SK-N-SH (cell line): ENCODE results near the gene YEATS4. TPM values are rescaled to one million over a fixed set of nuclear protein-coding genes. Genes with fewer than 3 reads are reported as not detected.

Experiments used
- CTCF ChIA-PET: fragments of 300-600, 350-600 bp; formaldehyde crosslinking; extraction: SDS; loops from one replicate; lab custom pipeline; 2021; lab: Yijun Ruan, JAX
- POLR2A ChIA-PET: fragments of 350-600 bp; sonication (Branson Sonifier 250); formaldehyde crosslinking; extraction: SDS; loops from one replicate; lab custom pipeline; 2020; ENCODE audit warnings: antibody characterized with exemption, inconsistent platforms; lab: Yijun Ruan, JAX
- DNase-seq: peaks from one replicate; pipeline ENCODE4 v3.0.0; 2012
- H2AFZ ChIP-seq: fragments of 200-600 bp; sonication (generic); 2 replicates; pipeline ENCODE4 v1.8.1; 2016; ENCODE audit warnings: antibody characterized with exemption, mild to moderate bottlenecking, low read depth
- H3F3A ChIP-seq: fragments of 200-600 bp; sonication (generic); replicated peaks from 2 replicates; pipeline ENCODE3; 2016; ENCODE audit warnings: antibody characterized with exemption, mild to moderate bottlenecking; ENCODE audit not compliant: insufficient read depth
- H3K27ac ChIP-seq, 2 experiments: fragments of 200-500 bp in 1 of 2; fragments of 200-600 bp in 1 of 2; sonication (Bioruptor generic) in 1 of 2; sonication (generic), shearing (Covaris generic) in 1 of 2; 2 replicates each; pipeline versions ENCODE4 v1.5.1 to v1.6.1; 2014 to 2016; ENCODE audit warnings: low read depth in 2 of 2, inconsistent platforms in 1 of 2, low read length in 1 of 2, mild to moderate bottlenecking in 1 of 2, mixed read lengths in 1 of 2
- H3K27me3 ChIP-seq: fragments of 200-600 bp; sonication (generic), shearing (Covaris generic); 2 replicates; pipeline ENCODE4 v1.6.1; 2016; ENCODE audit warnings: mixed run types; ENCODE audit not compliant: insufficient read depth
- H3K36me3 ChIP-seq, 2 experiments: fragments of 200-500 bp in 1 of 2; fragments of 200-600 bp in 1 of 2; sonication (Bioruptor generic) in 1 of 2; sonication (generic) in 1 of 2; replicated peaks in 1 of 2; 2 replicates each; pipeline versions ENCODE3 to v1.5.1; 2014 to 2016; ENCODE audit warnings: low read length in 1 of 2, mild to moderate bottlenecking in 1 of 2; ENCODE audit not compliant: insufficient read depth in 2 of 2, control insufficient read depth in 1 of 2
- H3K4me1 ChIP-seq, 2 experiments: fragments of 200-500 bp in 1 of 2; fragments of 200-600 bp in 1 of 2; sonication (Bioruptor generic) in 1 of 2; sonication (generic), shearing (Covaris generic) in 1 of 2; 2 replicates each; pipeline versions ENCODE4 v1.5.1 to v1.6.1; 2014 to 2016; ENCODE audit warnings: low read depth in 1 of 2, low read length in 1 of 2, mixed run types in 1 of 2; ENCODE audit not compliant: insufficient read depth in 2 of 2, control insufficient read depth in 1 of 2
- H3K4me2 ChIP-seq: fragments of 200-600 bp; sonication (generic), shearing (Covaris generic); 2 replicates; pipeline ENCODE4 v1.6.1; 2017; ENCODE audit warnings: mixed run types
- H3K4me3 ChIP-seq, 2 experiments: fragments of 200-500 bp in 1 of 2; fragments of 200-600 bp in 1 of 2; sonication (Bioruptor generic) in 1 of 2; sonication (generic), shearing (Covaris generic) in 1 of 2; 2 replicates each; pipeline versions ENCODE4 v1.5.1 to v1.8.1; 2014 to 2016; ENCODE audit warnings: low read depth in 2 of 2, inconsistent platforms in 1 of 2, low read length in 1 of 2, mild to moderate bottlenecking in 1 of 2, mixed read lengths in 1 of 2, moderate library complexity in 1 of 2
- H3K79me2 ChIP-seq: fragments of 200-600 bp; sonication (generic); 2 replicates; pipeline ENCODE4 v1.8.1; 2017; ENCODE audit warnings: mild to moderate bottlenecking; ENCODE audit not compliant: insufficient read depth
- H3K9ac ChIP-seq: fragments of 200-600 bp; sonication (generic); 2 replicates; pipeline ENCODE4 v1.6.1; 2017; ENCODE audit warnings: mixed run types
- H3K9me2 ChIP-seq: fragments of 200-600 bp; sonication (generic); 2 replicates; pipeline ENCODE4 v1.6.1; 2017; ENCODE audit warnings: mixed run types
- H3K9me3 ChIP-seq: fragments of 200-600 bp; sonication (generic); 2 replicates; pipeline ENCODE4 v1.6.1; 2017; ENCODE audit warnings: mixed run types, mild to moderate bottlenecking, moderate library complexity
- H4K20me1 ChIP-seq: fragments of 200-600 bp; sonication (generic); 2 replicates; pipeline ENCODE4 v1.6.1; 2017; ENCODE audit warnings: mild to moderate bottlenecking, mixed run types; ENCODE audit not compliant: insufficient read depth
- CHD2 ChIP-seq: fragments of 150-350 bp; IDR thresholded peaks from 2 replicates; pipeline ENCODE4 v1.6.1; 2018; ENCODE audit warnings: low read length; ENCODE audit not compliant: partially characterized antibody
- FOSL2 ChIP-seq: IDR thresholded peaks from 2 replicates; pipeline ENCODE4 v1.4.0; 2012; ENCODE audit warnings: low read depth, mild to moderate bottlenecking, moderate library complexity, borderline replicate concordance
- NFIC ChIP-seq: IDR thresholded peaks from 2 replicates; pipeline ENCODE4 v1.4.0; 2012; ENCODE audit warnings: borderline replicate concordance
- NRF1 ChIP-seq: IDR thresholded peaks from 2 replicates; pipeline ENCODE4 v1.6.1; 2012; ENCODE audit warnings: low read depth, mild to moderate bottlenecking, low read length
- POLR2AphosphoS5 ChIP-seq: IDR thresholded peaks from 2 replicates; pipeline ENCODE4 v1.6.1; 2012; ENCODE audit warnings: low read depth, low read length
- RAD21 ChIP-seq: IDR thresholded peaks from 2 replicates; pipeline ENCODE4 v1.6.1; 2012; ENCODE audit warnings: mild to moderate bottlenecking, low read length
- RCOR1 ChIP-seq: fragments of 150-350 bp; IDR thresholded peaks from 2 replicates; pipeline ENCODE4 v1.6.1; 2017; ENCODE audit warnings: antibody characterized with exemption, low read length
- RXRA ChIP-seq: IDR thresholded peaks from 2 replicates; pipeline ENCODE4 v1.4.0; 2012; ENCODE audit warnings: low read depth, mild to moderate bottlenecking, borderline replicate concordance
- SIN3A ChIP-seq: IDR thresholded peaks from 2 replicates; pipeline ENCODE4 v1.6.1; 2012; ENCODE audit warnings: low read depth, mild to moderate bottlenecking, low read length, moderate library complexity, borderline replicate concordance
- TCF12 ChIP-seq: IDR thresholded peaks from 2 replicates; pipeline ENCODE4 v1.4.0; 2012
- TEAD4 ChIP-seq: IDR thresholded peaks from 2 replicates; pipeline ENCODE4 v1.4.0; 2012; ENCODE audit warnings: mild to moderate bottlenecking, borderline replicate concordance; ENCODE audit not compliant: insufficient read depth
- YY1 ChIP-seq: IDR thresholded peaks from 2 replicates; pipeline ENCODE4 v1.4.0; 2012; ENCODE audit warnings: low read depth, mild to moderate bottlenecking
- WGBS: methylation state at CpG from one replicate; pipeline ENCODE4 v1.1.6; 2017; ENCODE audit warnings: low lambda C conversion rate; 5-methylcytosine and 5-hydroxymethylcytosine counted together
- polyA plus RNA-seq, 3 experiments: library from polyadenylated mRNA; depleted of rRNA; stranded (reverse); fragments of >200 nt; gene quantifications; 2 replicates each; pipeline ENCODE4 v1.2.3, GENCODE V29; 2012
- TF ChIP-seq, protein P1 (sequence below): IDR thresholded peaks from 2 replicates; pipeline ENCODE4; 2012
- TF ChIP-seq, protein P2 (sequence below): IDR thresholded peaks from 2 replicates; pipeline ENCODE4 v1.4.0; 2012; ENCODE audit warnings: low read depth, borderline replicate concordance
- TF ChIP-seq, protein P3 (sequence below): fragments of 200-600 bp; sonication (generic); IDR thresholded peaks from 2 replicates; pipeline ENCODE4 v1.6.1; 2017; ENCODE audit warnings: antibody characterized with exemption, mild to moderate bottlenecking, moderate library complexity
- TF ChIP-seq, protein P4 (sequence below): IDR thresholded peaks from 2 replicates; pipeline ENCODE4 v1.6.1; 2012; ENCODE audit warnings: mild to moderate bottlenecking, low read depth, low read length, moderate library complexity
- TF ChIP-seq, protein P5 (sequence below): IDR thresholded peaks from 2 replicates; pipeline ENCODE4 v1.4.0; 2012; ENCODE audit warnings: low read depth, borderline replicate concordance

Gene YEATS4
- polyA plus RNA-seq, 1 of the 3 experiments (the other 2 are of a cell fraction): 11.4 TPM

DNA sequence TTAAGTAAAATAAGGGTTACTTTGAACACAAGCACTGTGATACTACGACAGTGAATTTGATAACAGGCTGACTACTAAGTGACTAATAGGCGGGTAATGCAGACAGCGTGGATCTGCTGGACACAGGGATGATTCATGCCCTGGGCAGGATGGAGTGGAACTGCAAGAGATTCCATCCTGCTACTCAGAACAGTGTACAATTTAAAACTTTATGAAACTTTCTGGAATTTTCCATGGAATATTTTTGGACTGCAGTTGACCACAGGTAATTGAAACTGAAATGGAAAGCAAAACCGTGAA is 46.0 kb downstream of the YEATS4 start (continued):
- TF ChIP-seq, protein P1, sequence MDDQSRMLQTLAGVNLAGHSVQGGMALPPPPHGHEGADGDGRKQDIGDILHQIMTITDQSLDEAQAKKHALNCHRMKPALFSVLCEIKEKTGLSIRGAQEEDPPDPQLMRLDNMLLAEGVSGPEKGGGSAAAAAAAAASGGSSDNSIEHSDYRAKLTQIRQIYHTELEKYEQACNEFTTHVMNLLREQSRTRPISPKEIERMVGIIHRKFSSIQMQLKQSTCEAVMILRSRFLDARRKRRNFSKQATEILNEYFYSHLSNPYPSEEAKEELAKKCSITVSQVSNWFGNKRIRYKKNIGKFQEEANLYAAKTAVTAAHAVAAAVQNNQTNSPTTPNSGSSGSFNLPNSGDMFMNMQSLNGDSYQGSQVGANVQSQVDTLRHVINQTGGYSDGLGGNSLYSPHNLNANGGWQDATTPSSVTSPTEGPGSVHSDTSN: peak; percentile 85
- TF ChIP-seq TEAD4: peak; percentile 79
- TF ChIP-seq, protein P2, sequence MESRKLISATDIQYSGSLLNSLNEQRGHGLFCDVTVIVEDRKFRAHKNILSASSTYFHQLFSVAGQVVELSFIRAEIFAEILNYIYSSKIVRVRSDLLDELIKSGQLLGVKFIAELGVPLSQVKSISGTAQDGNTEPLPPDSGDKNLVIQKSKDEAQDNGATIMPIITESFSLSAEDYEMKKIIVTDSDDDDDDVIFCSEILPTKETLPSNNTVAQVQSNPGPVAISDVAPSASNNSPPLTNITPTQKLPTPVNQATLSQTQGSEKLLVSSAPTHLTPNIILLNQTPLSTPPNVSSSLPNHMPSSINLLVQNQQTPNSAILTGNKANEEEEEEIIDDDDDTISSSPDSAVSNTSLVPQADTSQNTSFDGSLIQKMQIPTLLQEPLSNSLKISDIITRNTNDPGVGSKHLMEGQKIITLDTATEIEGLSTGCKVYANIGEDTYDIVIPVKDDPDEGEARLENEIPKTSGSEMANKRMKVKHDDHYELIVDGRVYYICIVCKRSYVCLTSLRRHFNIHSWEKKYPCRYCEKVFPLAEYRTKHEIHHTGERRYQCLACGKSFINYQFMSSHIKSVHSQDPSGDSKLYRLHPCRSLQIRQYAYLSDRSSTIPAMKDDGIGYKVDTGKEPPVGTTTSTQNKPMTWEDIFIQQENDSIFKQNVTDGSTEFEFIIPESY: 0 out of 2 replicates have a peak, but pooled peaks have one; percentile 34
- no peak for TF ChIP-seq RCOR1
- TF ChIP-seq NFIC: peak; percentile 72; the same call in 1 of the 2 replicates
- peak; percentile 99 for TF ChIP-seq FOSL2
- no peak for TF ChIP-seq YY1
- TF ChIP-seq POLR2AphosphoS5: peak; percentile 70; the same call in 1 of the 2 replicates
- peak; percentile 86; the same call in 1 of the 2 replicates for TF ChIP-seq SIN3A
- TF ChIP-seq, protein P3, sequence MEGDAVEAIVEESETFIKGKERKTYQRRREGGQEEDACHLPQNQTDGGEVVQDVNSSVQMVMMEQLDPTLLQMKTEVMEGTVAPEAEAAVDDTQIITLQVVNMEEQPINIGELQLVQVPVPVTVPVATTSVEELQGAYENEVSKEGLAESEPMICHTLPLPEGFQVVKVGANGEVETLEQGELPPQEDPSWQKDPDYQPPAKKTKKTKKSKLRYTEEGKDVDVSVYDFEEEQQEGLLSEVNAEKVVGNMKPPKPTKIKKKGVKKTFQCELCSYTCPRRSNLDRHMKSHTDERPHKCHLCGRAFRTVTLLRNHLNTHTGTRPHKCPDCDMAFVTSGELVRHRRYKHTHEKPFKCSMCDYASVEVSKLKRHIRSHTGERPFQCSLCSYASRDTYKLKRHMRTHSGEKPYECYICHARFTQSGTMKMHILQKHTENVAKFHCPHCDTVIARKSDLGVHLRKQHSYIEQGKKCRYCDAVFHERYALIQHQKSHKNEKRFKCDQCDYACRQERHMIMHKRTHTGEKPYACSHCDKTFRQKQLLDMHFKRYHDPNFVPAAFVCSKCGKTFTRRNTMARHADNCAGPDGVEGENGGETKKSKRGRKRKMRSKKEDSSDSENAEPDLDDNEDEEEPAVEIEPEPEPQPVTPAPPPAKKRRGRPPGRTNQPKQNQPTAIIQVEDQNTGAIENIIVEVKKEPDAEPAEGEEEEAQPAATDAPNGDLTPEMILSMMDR: no peak
- TF ChIP-seq RAD21: no peak
- TF ChIP-seq RXRA: peak; percentile 71; the same call in 1 of the 2 replicates
- TF ChIP-seq TCF12: peak; percentile 92

DNA sequence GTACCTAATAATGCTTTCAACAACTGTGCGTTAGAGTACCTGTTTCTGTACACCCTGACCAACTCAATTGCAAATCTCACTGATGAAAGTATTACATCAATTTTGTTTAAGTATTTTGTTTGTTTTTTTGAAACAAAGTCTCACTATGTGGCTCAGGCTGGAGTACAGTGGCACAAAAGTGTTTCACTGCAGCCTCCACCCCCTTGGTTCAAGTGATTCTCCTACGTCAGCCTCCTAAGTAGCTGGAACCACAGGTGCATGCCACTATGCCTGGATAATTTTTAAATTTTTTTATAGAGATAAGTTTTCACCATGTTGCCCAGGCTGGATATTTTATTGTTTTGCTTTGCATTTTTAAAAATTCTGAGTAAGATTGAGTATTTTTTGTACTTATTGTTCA is 46.7 kb downstream of the YEATS4 start:
- no peak for DNase-seq
- peak overlapping the region; percentile 77 to 87; a peak in 3 of 4 replicates for H3K27ac ChIP-seq
- H3K4me2 ChIP-seq: peak overlapping the region; percentile 62
- peaks cover 20% of the 10 kb centered on the region for H3F3A ChIP-seq
- H2AFZ ChIP-seq: no peak overlapping the region
- H3K4me3 ChIP-seq: no peak overlapping the region
- no peaks in the 10 kb centered on the region for H3K9me2 ChIP-seq
- no peaks in the 10 kb centered on the region for H3K36me3 ChIP-seq
- WGBS: 85% methylated on average over 2 of the region's 2 CpGs
- no peaks in the 10 kb centered on the region for H3K9me3 ChIP-seq
- no peaks in the 10 kb centered on the region for H4K20me1 ChIP-seq
- H3K9ac ChIP-seq: peak overlapping the region; percentile 42; the same call in 1 of the 2 replicates
- POLR2A ChIA-PET: no interaction called here
- CTCF ChIA-PET: interaction anchor here (1.2 to 1.8 kb wide), 2 partner anchors 106 to 165 kb away, joined by 3 to 9 read pairs; no protein-coding TSS in a partner anchor
- H3K4me1 ChIP-seq: peaks cover 0 to 7% of the 10 kb centered on the region in 2 experiments; a peak in 2 of 4 replicates
- no peaks in the 10 kb centered on the region for H3K79me2 ChIP-seq
- no peak for TF ChIP-seq FOSL2
- TF ChIP-seq POLR2AphosphoS5: no peak
- TF ChIP-seq TEAD4: no peak
- no peak for TF ChIP-seq SIN3A
- TF ChIP-seq, protein P4, sequence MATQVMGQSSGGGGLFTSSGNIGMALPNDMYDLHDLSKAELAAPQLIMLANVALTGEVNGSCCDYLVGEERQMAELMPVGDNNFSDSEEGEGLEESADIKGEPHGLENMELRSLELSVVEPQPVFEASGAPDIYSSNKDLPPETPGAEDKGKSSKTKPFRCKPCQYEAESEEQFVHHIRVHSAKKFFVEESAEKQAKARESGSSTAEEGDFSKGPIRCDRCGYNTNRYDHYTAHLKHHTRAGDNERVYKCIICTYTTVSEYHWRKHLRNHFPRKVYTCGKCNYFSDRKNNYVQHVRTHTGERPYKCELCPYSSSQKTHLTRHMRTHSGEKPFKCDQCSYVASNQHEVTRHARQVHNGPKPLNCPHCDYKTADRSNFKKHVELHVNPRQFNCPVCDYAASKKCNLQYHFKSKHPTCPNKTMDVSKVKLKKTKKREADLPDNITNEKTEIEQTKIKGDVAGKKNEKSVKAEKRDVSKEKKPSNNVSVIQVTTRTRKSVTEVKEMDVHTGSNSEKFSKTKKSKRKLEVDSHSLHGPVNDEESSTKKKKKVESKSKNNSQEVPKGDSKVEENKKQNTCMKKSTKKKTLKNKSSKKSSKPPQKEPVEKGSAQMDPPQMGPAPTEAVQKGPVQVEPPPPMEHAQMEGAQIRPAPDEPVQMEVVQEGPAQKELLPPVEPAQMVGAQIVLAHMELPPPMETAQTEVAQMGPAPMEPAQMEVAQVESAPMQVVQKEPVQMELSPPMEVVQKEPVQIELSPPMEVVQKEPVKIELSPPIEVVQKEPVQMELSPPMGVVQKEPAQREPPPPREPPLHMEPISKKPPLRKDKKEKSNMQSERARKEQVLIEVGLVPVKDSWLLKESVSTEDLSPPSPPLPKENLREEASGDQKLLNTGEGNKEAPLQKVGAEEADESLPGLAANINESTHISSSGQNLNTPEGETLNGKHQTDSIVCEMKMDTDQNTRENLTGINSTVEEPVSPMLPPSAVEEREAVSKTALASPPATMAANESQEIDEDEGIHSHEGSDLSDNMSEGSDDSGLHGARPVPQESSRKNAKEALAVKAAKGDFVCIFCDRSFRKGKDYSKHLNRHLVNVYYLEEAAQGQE: no peak
- TF ChIP-seq, protein P5, sequence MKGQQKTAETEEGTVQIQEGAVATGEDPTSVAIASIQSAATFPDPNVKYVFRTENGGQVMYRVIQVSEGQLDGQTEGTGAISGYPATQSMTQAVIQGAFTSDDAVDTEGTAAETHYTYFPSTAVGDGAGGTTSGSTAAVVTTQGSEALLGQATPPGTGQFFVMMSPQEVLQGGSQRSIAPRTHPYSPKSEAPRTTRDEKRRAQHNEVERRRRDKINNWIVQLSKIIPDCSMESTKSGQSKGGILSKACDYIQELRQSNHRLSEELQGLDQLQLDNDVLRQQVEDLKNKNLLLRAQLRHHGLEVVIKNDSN: no peak
- TF ChIP-seq CHD2: no peak
- TF ChIP-seq, protein P3: no peak
- TF ChIP-seq NRF1: no peak
- no peaks in the 10 kb centered on the region for H3K27me3 ChIP-seq
